Memory B cell (primary cell): ENCODE results near the gene DAP.

Experiments used
- ATAC-seq: fragments of 150-1000 bp; cut with Tn5 transposase; 2 replicates; pipeline ENCODE4 v1.10.0; 2021; ENCODE audit warnings: low read depth, mild to moderate bottlenecking, moderate library complexity
- DNase-seq, 2 donors: peaks; one replicate each; pipeline ENCODE4 v3.0.0; 2022; ENCODE audit warnings: low spot score in 2 of 2
- H3K27ac Mint-ChIP-seq: one replicate; pipeline ENCODE4 v1.8.0; 2022; ENCODE audit warnings: mild to moderate bottlenecking, moderate library complexity, mixed read lengths
- H3K27me3 Mint-ChIP-seq: one replicate; pipeline ENCODE4 v1.8.0; 2022; ENCODE audit warnings: mixed read lengths
- H3K36me3 Mint-ChIP-seq: one replicate; pipeline ENCODE4 v1.8.0; 2022; ENCODE audit warnings: mild to moderate bottlenecking, mixed read lengths
- H3K4me1 Mint-ChIP-seq: one replicate; pipeline ENCODE4 v1.8.0; 2022; ENCODE audit warnings: mixed read lengths
- H3K4me3 Mint-ChIP-seq: one replicate; pipeline ENCODE4 v1.8.0; 2022; ENCODE audit warnings: mild to moderate bottlenecking, moderate library complexity, mixed read lengths
- H3K9me3 Mint-ChIP-seq: one replicate; pipeline ENCODE4 v1.8.0; 2022; ENCODE audit warnings: mixed read lengths

Gene DAP

GRCh38 chr5:10706326-10706725, 54.7 kb downstream of the DAP start:
- Mint-ChIP-seq H3K4me1 (peaks cover 41% of the 10 kb centered on the region), H3K27ac (peak overlapping the region; percentile 12), H3K27me3 (no peaks in the 10 kb centered on the region), H3K9me3 (no peaks in the 10 kb centered on the region), H3K36me3 (peaks cover 15% of the 10 kb centered on the region), H3K4me3 (no peak overlapping the region)
- ATAC-seq, result no peak
- no peak for DNase-seq

- H3K36me3 Mint-ChIP-seq, result peaks cover 13% of the 10 kb centered on the region
- H3K4me1 Mint-ChIP-seq, result peaks cover 41% of the 10 kb centered on the region
- ATAC-seq (no peak), DNase-seq (no peak)
- H3K27ac Mint-ChIP-seq, result peak overlapping the region; percentile 12
- H3K27me3 Mint-ChIP-seq, result no peaks in the 10 kb centered on the region
- no peak overlapping the region for H3K4me3 Mint-ChIP-seq
- H3K9me3 Mint-ChIP-seq, result no peaks in the 10 kb centered on the region
Observed at GRCh38 chr5:10705747-10706146, 55.3 kb downstream of the DAP start.

GRCh38 chr5:10704949-10705621, 55.9 kb downstream of the DAP start:
- ATAC-seq (no peak), DNase-seq (no peak)
- H3K36me3 Mint-ChIP-seq, result peaks cover 12% of the 10 kb centered on the region
- no peak overlapping the region for H3K4me3 Mint-ChIP-seq
- no peaks in the 10 kb centered on the region for H3K27me3 Mint-ChIP-seq
- H3K9me3 Mint-ChIP-seq, result no peaks in the 10 kb centered on the region
- peaks cover 45% of the 10 kb centered on the region for H3K4me1 Mint-ChIP-seq
- peak overlapping the region; percentile 12 for H3K27ac Mint-ChIP-seq

- ATAC-seq (no peak), DNase-seq (no peak)
- no peaks in the 10 kb centered on the region for H3K9me3 Mint-ChIP-seq
- H3K36me3 Mint-ChIP-seq, result peaks cover 12% of the 10 kb centered on the region
- peak overlapping the region; percentile 46 for H3K27ac Mint-ChIP-seq
- H3K4me3 Mint-ChIP-seq, result no peak overlapping the region
- H3K27me3 Mint-ChIP-seq, result no peaks in the 10 kb centered on the region
- H3K4me1 Mint-ChIP-seq, result peaks cover 56% of the 10 kb centered on the region
Observed at GRCh38 chr5:10703676-10704075, 57.4 kb downstream of the DAP start.

GRCh38 chr5:10702911-10703491, 58.0 kb downstream of the DAP start:
- peaks cover 50% of the 10 kb centered on the region for H3K4me1 Mint-ChIP-seq

GRCh38 chr5:10702040-10702629, 58.9 kb downstream of the DAP start:
- no peak for DNase-seq
- no peak for ATAC-seq
- Mint-ChIP-seq H3K27me3 (no peaks in the 10 kb centered on the region), H3K36me3 (peaks cover 6% of the 10 kb centered on the region), H3K9me3 (no peaks in the 10 kb centered on the region), H3K4me1 (peaks cover 45% of the 10 kb centered on the region), H3K27ac (peak overlapping the region; percentile 75), H3K4me3 (no peak overlapping the region)

More at GRCh38 chr5:10702911-10703491, 58.0 kb downstream of the DAP start:
- Mint-ChIP-seq H3K27ac (peak overlapping the region; percentile 46), H3K9me3 (no peaks in the 10 kb centered on the region), H3K36me3 (peaks cover 11% of the 10 kb centered on the region), H3K27me3 (no peaks in the 10 kb centered on the region), H3K4me3 (no peak overlapping the region)
- DNase-seq, result no peak
- ATAC-seq, result no peak

GRCh38 chr5:10701567-10702039, 59.4 kb downstream of the DAP start:
- peaks cover 4% of the 10 kb centered on the region for H3K36me3 Mint-ChIP-seq
- ATAC-seq (no peak), DNase-seq (peak; percentile 37 to 38)
- no peak overlapping the region for H3K4me3 Mint-ChIP-seq
- H3K27ac Mint-ChIP-seq, result peak overlapping the region; percentile 75
- H3K9me3 Mint-ChIP-seq, result no peaks in the 10 kb centered on the region
- peaks cover 41% of the 10 kb centered on the region for H3K4me1 Mint-ChIP-seq
- H3K27me3 Mint-ChIP-seq, result no peaks in the 10 kb centered on the region

- Mint-ChIP-seq H3K27me3 (no peaks in the 10 kb centered on the region), H3K36me3 (peaks cover 4% of the 10 kb centered on the region), H3K9me3 (no peaks in the 10 kb centered on the region), H3K27ac (peak overlapping the region; percentile 94), H3K4me1 (peaks cover 40% of the 10 kb centered on the region), H3K4me3 (peak overlapping the region; percentile 46)
- no peak for DNase-seq
- ATAC-seq, result no peak
Observed at GRCh38 chr5:10700516-10700915, 60.5 kb downstream of the DAP start.

GRCh38 chr5:10699987-10700386, 61.0 kb downstream of the DAP start:
- H3K4me1 Mint-ChIP-seq, result peaks cover 37% of the 10 kb centered on the region
- no peaks in the 10 kb centered on the region for H3K27me3 Mint-ChIP-seq
- DNase-seq (peak; percentile 16 to 50), ATAC-seq (peak; percentile 89)
- peak overlapping the region; percentile 94 for H3K27ac Mint-ChIP-seq
- peaks cover 4% of the 10 kb centered on the region for H3K36me3 Mint-ChIP-seq
- peak overlapping the region; percentile 46 for H3K4me3 Mint-ChIP-seq
- H3K9me3 Mint-ChIP-seq, result no peaks in the 10 kb centered on the region

- DNase-seq, result no peak
- Mint-ChIP-seq H3K27me3 (no peaks in the 10 kb centered on the region), H3K36me3 (peaks cover 4% of the 10 kb centered on the region), H3K4me1 (peaks cover 33% of the 10 kb centered on the region), H3K9me3 (no peaks in the 10 kb centered on the region), H3K27ac (peak overlapping the region; percentile 94), H3K4me3 (peak overlapping the region; percentile 33)
- ATAC-seq, result no peak
Observed at GRCh38 chr5:10699281-10699874, 61.7 kb downstream of the DAP start.

- Mint-ChIP-seq H3K9me3 (no peaks in the 10 kb centered on the region), H3K36me3 (peaks cover 2% of the 10 kb centered on the region), H3K27ac (peak overlapping the region; percentile 10), H3K27me3 (no peaks in the 10 kb centered on the region), H3K4me1 (peaks cover 21% of the 10 kb centered on the region), H3K4me3 (no peak overlapping the region)
- ATAC-seq (no peak), DNase-seq (no peak)
Observed at GRCh38 chr5:10695759-10696543, 65.1 kb downstream of the DAP start.

- peaks cover 20% of the 10 kb centered on the region for H3K4me1 Mint-ChIP-seq
- ATAC-seq, result peak; percentile 23
- peak overlapping the region; percentile 8 for H3K4me3 Mint-ChIP-seq
- peaks cover 2% of the 10 kb centered on the region for H3K36me3 Mint-ChIP-seq
- peak; percentile 35 to 48 for DNase-seq
- no peaks in the 10 kb centered on the region for H3K9me3 Mint-ChIP-seq
- H3K27ac Mint-ChIP-seq, result peak overlapping the region; percentile 11
- H3K27me3 Mint-ChIP-seq, result no peaks in the 10 kb centered on the region
Observed at GRCh38 chr5:10695055-10695649, 65.9 kb downstream of the DAP start.
